GM18951 (cell line): ENCODE measurements around the gene ZNF282.
"Not testable (repeated sequence)": the region's sequence is repeated elsewhere in the genome, so short reads cannot be mapped to it uniquely, and the experiment has no call there.

ENCODE experiments used
- POLR2A ChIP-seq: IDR thresholded peaks from 4 replicates; pipeline ENCODE4 v1.6.1; 2011; ENCODE audit warnings: mild to moderate bottlenecking; ENCODE audit not compliant: insufficient read length, insufficient read depth; ENCODE audit errors: extremely low read depth
- in situ Hi-C: fragments of 300-500 bp; cut with MboI; formaldehyde crosslinking; loops from one replicate; pipeline ENCODE4 v1.12.0; 2022; ENCODE audit warnings: low sequenced_read_pairs, mixed read lengths, inconsistent platforms; ENCODE audit not compliant: unreplicated experiment

The ZNF282 gene

DNA sequence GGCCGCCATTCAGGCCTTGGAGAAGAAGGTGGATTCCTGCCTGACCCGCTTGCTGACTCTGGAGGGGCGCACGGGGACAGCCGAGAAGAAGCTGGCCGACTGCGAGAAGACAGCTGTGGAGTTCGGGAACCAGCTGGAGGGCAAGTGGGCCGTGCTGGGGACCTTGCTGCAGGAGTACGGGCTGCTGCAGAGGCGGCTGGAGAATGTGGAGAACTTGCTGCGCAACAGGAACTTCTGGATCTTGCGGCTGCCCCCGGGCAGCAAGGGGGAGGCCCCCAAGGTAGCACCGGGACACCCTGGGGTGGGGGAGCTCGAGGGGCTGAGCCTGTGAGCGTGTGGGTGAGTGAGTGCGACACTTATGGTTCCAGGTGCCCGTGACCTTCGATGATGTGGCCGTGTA lies 71.1 kb downstream of the ZNF282 start:
- no peak for TF ChIP-seq POLR2A
- in situ Hi-C loops, result no loop called here

DNA sequence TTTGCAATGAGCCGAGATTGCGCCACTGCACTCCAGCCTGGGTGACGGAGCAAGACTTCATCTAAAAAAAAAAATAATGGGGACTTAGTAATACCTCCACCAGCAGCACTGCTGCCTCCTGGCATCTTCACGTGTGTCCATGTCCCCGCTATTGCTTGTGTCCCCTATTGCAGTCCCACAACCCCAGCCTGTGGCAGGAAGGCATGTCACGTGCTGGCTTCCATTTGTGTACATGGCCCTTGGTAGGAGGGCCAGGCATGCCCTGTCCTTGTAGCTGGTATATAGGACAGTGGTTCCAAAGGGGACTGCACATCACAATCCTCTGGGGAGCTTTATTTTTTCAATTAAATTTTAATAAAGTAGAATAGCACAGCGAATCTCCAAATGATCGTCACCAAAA lies 72.4 kb downstream of the ZNF282 start:
- in situ Hi-C loops, result no loop called here
- TF ChIP-seq POLR2A, result no peak

DNA sequence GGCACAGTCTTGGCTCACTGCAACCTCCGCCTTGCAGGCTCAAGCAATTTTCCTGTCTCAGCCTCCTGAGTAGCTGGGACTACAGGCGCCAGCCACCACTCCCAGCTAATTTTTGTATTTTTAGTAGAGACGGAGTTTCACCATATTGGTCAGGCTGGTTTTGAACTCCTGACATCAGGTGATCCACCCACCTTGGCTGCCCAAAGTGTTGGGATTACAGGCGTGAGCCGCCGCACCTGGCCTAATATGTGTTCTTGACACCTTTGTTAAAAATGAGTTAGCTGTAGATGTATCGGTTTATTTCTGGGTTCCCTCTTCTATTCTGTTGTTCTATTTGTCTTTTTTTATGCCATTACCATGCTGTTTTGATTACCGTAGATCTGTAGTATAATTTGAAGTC lies 79.1 kb downstream of the ZNF282 start:
- in situ Hi-C loops, result not testable (repeated sequence)
